ENCODE data around the gene PLEKHG2.

PLEKHG2 gene

DNA sequence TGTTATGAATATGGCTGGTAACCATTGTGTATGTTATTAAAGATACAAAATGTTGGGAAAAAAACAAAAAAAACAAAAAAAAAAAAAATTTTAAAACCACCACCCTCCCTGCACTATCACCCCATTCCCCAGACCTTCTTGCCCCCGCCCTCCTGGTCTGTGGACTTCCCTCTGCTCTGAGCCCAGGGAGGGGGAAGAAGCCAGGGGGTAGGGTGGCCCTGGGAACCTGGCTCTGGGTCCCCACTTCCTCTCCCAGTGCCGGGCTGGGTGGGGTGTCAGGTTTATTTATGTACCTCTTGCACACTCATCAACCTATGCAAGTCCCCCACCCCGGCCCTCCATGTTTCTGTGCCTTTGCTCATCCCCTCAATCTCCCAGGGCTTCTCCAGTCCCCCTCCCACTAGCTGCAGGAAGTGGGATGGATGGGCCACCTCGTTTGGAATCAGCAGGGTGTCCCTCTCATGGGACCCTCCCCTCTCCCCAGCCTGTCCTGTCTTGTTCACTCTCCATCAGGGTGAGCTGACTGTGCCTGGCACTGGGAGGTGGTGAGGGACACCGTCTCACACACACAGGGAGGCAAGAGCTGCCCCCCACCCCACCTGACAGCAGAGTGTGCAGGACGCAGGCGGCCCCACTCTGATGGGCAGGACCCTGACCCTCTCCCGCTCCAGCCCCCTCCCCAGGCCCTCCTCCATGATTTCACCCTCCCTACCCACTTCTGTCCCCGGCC is 27.5 kb upstream of the PLEKHG2 start:
- no peak for DNase-seq

DNA sequence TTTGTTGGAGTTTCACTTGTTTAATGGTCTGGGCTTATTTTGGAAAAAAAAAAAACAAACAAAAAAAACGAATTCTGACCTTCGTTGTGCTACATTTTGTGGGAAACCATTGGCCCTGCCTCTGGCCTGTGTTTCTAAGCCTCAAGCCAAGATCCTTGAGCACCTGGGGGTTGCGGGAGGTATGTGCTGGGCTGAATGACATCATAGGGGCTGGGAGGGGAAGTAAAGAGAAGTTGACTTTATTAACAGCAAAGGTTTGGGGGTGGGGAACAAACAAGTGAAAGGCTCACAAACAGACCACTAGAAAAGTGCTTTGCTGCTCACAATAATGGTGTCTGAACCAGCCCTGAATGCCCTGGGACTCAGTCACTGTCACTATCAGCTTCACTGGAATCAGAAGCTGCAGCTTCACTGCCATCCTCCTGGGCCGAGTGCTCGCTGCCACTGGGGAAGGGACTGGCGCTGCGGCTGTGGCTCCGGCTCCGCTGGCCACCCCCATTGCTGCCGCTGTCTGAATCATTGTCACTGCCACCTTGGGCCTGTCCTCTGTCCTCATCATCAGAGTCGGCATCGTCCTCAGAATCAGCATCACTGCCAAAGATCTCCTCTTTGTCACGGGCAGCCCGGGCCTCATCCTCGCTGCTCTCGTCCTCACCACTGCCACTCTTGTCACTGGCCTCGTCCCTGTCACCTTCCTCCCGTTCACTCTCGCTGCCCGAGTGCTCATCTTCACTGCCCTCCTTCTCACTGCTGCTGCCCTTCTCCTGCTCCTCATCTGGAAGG is 26.6 kb upstream of the PLEKHG2 start:
- DNase-seq = no peak

DNA sequence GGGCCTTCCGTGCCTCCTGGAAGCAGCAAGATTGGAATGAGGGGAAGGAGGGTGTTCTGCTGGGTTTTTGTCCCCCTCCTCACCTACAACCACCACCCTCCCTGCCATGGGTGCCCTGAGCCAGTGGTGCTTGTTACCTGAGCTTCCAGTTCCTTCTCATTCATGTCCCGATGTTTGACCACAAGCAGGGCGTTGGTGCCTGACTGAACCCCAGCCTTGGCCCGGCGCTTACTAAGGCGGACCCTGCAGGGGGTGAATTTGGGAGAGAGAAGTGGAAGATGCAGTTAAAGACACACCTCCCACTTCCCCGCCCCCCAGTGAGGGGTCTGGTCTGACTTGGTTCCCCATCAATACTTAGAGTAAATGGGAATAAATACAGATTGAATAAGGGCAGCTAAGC is 25.9 kb upstream of the PLEKHG2 start:
- DNase-seq = no peak

DNA sequence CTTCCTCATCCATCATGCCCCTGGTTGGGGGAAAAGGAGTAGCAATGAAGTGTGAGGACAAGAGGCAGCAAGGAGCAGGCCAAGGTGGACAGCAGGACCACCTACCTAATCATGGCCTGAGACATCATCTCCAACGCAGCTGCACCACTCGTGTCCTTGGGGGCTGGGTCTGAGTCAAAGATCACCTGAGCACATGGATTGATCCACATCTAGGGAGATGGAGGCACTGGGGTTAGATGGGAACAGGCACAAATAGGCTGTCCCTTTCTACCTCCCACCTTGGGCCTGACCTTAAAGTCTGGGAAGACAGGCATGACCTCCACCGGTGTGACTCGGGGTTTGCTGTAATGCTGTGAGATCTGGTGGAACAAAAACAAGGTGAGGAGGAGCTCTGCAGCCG is 23.8 kb upstream of the PLEKHG2 start:
- no peak for DNase-seq

DNA sequence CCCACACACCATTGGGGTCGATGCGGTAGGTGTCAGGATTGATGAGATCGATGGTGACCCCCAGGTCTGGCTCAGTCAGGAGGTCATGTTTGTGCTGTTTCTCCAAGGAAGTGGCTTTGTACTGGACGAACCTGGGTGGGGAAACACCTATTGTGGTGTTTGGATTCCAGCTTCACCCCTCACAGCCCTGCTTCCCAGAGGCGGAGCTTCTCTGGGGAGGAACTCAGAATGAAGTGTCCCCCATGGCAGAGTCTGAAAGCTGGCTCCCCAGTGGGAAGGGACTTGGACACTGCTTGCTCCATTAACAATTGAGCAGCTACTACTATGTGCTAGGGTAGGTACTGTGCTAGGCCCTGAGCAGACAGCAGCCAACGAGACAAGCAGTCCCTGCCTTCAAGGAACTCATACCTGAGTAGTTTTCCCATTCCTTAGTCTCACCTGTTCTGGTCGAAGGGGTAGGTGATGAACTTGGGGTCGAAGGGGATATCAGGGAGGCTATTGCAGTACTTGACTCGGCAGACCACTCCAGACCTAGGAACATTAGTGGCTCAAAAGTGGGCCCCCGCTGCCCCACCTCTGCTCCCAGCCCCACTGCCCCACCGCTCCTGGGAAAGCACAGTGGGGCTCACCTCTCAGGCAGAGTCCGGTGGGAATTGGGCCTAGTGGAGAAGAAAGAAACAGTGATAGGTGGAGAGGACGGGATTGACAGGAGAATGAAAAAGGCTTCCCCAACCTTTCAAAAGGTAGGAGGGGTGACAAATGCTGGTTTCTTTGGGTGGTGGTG is 22.6 kb upstream of the PLEKHG2 start:
- DNase-seq = no peak

DNA sequence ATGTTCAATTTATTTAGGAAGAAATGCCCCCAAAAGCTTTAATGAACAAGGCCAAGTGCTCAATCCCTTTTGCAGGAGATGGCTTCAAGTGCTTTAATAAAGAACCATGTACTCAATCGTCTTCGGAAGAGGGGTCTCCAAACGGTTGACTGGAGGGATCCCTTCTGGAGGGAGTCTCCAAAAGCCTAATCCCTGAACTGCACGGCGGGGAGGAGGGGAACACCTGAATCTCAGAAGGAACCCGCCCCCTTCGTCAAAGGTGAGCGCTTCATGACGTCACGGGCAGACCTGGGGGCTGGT is 22.1 kb upstream of the PLEKHG2 start:
- DNase-seq = no peak

DNA sequence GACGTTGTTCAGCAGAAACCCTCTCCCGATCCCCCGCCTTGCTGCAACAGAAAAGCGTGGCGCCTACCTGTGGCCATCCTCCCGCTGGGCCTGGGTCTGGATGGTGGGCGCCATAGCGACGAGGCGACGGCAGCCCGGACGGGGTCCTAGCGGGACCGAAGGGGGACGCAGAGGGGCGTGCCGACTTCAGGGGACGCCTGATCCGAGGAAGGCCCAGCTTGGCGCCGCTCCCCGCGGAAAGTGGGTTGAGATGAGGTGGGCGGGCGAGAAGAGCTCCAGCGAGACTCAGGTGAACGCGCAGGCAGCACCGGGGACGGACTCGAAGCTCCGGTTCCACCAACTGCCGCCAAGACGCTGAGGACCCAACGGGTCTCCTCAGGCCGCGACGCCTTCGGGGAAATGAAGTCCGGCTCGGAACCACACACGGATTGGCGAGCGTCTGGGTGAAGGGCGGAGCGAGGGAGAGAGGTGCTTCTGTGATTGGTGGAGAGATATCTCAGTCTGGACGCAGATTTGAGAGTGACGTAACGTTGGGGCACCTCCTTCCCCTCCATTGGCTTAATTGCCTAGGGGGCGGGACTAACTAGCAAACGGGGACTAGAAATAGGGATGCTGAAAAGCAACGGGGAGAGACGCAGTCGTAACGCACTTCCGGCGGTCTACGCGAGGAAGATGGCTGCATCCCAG is 21.6 kb upstream of the PLEKHG2 start, which contains the start of the genes MED29 and PAF1:
Gene MED29 (plus strand): TSS at position 628 of the 687 bp plus-strand sequence. CDS start 45 bp downstream, at position 673.
Gene PAF1 (minus strand): TSS at position 356 of the 687 bp plus-strand sequence. CDS start 242 bp downstream, at position 114.
- DNase-seq = peak; percentile 100

DNA sequence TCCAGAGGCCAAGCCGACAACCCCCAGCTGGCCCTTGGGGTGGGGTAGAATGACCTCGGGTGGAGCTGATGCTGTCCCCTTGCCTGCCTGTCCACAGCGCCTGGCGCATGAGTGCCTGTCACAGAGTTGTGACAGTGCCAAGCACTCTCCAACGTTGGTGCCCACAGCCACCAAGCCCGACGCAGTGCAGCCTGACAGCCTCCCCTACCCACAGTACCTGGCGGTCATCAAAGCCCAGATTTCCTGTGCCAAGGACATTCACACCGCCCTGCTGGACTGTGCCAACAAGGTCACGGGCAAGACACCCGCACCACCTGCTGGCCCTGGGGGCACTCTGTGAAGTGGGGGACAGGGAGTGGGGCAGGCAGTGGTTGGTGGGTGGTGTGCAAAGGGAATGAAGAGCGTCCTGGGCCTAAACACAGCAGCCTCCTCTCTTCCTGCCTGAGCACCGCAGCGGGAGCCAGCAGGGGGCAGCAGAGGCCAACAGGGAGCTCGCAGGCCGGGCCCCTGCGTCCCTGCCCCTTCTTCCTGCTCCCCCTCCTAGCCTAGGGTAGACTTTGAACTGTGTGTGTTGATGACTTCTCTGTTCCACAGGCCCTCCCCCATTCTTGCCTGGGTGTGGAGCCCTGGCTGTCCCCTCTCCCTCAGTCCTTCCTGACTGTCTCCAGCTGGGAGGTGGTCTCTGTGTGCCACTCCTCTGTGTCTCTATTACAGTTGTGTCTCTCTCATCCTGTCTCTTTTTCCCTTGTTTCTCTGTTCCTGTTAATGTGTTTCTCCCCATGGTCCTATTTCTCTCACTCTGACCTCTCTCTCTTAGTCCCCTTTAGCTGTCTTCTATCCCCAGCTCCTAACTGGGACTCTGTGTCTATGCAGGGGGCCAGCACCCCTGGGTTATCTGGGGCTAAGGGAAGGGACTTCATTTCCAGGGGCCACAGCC is 14.8 kb upstream of the PLEKHG2 start:
- peak; percentile 94 for DNase-seq

DNA sequence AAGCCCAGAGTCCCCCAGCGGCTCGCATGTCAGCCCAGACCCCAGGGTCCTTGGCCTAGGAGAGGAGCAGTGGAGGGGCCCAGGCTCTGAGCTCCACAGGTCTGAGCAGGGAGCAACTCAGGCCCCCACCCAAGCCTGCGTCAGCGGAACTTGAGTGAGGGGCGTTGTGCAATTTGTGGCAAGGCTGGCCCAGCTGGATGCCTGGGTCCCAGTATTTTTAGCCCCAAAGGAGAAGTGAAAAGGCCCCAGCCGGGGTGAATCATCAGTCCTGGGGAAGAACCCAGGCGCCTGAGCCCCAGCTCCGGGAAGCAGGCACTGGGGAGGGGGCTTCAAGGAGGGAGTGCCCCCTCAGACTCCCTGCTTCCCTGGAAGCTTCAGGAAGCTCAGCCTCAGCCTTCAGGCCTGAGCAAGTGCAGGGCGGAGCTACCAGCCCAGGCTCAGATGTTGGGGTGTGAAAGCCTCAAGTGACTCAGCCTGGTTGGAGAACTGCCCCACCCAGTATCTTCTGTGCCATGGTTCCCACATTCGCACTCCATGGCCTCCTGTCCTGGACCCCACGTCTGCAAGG is 14.1 kb upstream of the PLEKHG2 start:
- DNase-seq = peak; percentile 91

DNA sequence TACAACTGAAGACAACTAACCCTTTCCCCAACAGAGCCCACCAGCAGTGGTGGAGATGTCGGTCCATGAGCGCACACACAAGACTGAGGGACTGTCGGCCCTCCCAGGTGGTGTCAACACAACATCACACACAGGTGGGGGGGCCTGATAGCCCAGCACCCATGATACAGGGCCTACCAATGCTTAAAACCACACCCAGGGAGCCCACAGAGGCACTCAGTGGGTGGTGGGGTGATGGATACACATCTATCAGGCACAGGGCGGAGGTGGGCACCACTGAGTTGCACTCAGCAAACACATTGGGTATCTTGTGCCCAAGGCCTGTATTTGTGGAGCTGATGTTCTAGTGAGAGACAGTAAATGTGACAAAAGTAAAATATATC is 12.8 kb upstream of the PLEKHG2 start:
- no peak for DNase-seq

DNA sequence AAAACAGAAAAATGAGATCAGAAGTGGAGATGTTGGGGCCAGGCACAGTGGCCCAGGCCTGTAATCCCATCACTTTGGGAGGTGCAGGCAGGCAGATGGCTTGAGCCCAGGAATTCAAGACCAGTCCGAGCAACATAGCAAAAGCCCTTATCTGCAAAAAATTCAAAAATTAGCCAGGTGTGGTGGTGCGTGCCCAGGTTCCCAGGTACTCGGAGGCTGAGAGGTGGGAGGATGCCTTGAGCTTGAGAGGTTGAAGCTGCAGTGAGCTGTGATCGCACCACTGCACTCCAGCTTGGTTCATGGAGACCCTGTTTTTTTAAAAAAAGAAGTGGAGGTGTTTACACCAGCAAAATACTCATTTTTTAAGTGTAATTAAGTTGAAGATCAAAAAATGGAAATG is 12.4 kb upstream of the PLEKHG2 start:
- DNase-seq = no peak

DNA sequence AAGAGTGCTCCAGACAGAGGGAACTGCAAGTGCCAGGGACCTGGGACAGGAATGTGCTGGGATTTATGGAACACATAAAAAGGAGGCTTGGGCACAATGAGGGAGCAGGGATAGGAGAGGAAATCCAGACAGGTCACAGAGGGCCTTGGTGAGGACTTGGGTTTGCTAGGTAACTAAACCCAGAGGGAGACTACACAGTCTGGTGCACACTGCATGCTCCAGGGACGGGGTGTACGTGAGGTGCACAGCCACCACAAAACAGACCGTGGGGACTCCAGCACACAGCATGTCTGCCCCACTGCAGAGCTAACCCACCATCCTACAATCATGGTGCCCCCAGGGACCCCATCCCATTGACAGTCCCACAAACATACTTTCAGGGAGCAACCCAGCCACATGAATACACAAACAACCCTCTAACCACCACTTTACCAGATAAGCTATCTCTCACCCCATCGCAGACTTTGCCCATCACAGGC is 11.4 kb upstream of the PLEKHG2 start:
- no peak for DNase-seq

DNA sequence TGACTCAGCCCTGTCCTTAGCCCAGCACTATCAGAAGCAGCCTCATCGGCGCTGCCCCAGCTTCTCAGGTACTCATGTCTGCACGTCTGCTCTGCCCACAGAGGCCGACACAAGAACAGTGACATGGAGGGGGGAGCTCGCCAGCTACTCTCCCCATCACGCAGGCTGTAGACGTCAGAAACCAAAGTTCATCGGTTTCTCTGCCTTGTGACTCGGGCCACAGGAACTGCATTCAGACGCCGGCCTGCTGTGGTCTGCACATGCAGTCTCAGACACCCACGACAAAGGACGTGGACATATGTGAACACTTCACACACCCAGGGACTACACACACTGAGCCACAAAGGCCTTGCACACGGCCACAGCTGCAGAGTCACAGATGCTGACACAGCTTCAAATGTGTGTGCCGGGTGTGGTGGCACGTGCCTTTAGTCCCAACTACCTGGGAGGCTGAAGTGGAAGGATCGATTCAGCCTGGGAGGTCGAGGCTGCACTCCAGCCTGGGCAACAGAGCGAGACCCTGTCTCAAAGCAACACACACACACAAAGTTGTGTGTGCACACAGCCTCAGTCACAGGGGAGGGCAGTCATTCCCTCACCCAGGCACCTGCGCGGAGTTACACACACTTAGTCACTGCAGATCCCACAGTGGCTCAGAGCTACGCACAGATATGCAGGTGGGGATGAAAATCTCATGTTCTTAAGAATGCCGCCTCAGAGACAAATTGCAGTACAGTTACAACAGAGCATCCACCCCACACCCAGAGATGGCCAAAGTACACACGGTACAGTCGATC is 10.7 kb upstream of the PLEKHG2 start:
- DNase-seq = peak; percentile 93

DNA sequence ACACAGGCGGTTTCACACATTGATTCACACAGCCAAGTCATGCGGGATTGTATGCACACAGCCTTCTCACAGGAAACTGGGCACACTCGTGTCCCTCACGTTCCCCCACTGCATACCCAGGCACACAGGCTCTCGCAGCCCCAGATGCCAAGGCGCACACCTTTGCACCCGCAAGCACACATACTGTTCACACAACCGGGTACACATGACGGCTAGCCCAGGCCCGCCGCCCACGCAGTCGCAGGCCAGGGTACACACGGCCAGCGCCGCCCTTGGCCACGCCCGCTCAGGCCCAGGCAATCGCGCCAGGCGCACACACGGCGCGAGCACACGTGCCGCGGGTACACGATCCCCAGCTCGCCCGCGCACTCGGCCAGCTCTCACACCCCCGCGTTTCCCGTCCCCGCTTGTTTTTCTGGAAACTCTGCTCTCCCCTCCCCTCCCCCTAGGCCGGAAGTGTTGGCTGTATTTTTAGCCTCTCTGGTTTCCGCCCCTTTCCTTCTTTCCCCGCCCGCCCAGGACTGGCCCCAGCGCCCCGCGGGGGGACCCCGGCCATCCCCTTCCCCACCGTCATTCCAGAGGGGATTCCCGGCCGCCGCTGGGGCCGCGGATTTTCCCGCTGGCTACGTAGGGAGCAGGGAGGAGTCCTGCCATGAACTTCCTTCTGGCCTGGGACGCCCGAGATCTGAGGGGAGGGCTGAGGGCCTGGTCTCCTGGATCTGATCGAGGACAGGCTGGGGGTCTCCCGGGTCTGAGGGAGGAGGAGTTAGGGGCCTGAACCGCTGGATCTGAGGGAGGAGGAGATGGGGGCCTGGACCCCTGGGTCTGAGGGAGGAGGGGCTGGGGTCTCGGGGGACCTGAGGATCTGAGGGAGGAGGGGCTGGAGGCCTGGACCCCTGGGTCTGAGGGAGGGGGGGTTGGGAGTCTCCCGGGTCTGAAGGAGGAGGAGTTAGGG is 9.8 kb upstream of the PLEKHG2 start:
- DNase-seq = peak; percentile 94

DNA sequence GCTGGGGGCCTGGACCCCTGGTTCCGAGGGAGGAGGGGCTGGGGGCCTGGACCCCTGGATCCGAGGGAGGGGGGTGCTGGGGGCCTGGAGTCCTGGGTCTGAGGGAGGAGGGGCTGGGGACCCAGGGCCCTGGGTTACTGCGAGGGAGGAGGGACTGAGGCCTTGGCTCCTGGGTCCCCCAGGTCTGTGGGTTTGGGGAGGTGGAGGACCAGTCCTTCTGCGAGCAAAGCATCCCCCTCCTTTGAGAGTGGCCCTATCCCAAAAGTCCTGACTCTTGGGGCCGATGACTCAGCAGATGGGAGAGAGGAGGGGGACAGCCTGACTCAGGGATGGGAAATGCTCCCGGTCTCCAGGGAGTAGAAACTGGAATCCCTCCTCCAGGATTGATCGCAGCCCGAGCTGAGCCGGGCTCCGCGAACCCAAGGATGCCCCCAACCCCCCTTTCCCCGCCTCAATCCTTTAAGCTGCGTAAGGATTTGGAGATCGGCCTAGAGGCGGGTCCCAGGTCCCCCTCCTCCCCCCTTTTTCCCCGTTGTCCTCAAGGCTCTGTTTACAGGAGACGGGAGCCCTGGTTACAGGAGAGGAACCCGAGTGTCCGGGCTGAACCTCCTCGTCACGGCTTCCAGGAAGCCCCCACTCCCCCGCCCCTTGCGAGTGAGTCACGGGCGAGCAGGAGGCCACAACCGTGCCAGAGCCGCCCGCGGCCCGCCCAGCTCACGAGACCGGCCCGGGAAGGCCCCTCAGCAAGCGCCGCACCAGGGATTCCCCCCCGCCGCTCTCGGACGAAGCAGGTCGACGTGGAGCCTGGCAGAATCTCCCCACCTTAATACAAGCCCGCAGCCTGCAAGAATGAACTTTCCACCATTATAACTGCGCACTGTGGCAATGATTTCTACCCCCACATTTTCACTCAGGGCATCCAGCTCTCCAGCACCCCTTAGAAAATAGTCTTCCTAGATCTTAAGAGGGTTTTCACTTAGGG is 8.8 kb upstream of the PLEKHG2 start:
- DNase-seq = peak; percentile 100

DNA sequence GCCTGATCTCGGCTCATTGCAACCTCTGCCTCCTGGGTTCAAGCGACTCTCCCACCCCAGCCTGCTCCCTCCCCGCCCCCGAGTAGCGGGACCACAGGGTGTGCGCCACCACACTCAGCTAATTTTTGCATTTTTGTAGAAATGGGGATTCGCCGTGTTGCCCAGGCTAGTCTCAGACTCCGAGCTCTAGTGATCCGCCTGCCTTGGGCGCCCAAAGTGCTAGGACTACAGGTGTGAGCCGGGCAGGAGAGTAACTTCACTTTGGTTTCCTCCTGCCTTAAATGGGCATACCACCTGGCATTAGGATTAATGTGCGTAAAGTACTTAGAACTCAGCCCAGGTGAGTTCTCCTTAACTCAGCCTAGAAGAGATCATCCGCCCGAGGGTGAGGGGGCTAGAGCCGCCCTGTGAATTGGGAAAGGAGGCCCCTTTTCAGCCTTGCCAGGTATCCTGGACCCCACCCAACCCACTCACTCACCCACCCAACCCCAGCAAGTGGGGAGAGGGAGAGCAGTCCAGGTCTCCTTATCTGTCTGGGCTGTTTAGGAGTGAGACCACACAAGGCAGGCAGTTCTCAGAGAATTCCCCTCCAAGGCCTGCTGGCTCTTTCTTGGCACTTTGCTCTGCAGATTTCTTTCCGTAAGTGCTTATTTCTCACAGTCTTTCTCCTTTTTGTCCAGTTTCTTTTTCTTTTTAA is 7.1 kb upstream of the PLEKHG2 start:
- DNase-seq = peak; percentile 55

DNA sequence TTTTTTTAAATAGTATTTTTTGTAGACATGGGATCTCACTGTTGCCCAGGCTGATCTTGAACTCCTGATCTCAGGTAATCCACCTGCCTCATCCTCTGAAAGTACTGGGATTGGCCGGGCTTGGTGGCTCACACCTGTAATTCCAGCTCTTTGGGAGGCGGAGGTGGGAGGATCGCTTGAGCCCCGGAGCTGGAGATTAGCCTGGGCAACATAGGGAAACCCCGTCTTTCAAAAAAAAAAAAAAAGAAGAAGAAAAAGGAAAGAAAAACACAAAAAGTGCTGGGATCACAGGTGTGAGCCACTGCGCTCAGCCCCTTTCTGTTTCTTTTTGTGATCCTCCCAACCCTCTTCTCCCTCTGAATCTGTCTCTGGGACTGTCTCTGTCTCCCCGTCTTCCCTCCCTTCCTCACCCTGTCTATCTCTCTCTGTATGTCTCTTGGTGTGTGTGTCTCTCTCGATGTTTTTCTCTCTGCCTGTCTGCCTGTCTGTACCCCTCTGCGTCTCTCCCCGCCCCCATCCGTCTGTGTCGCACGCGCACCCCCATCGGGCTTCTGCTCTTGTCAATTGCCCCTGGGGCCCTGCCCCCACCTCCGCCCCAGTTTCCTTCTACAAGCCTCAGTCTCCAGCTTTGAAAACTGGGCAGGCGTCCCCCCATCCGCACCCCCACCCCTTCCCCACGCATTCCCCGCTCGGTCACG is 6.4 kb upstream of the PLEKHG2 start:
- DNase-seq = peak; percentile 97

All from CD4-positive, alpha-beta T cell treated with Interleukin-15 for 1 hour (primary cell).